Frontal cortex (tissue), 4 donors: ENCODE data around the gene TUBGCP3. TPM values are rescaled to one million over a fixed set of nuclear protein-coding genes. Genes with fewer than 3 reads are reported as not detected.

Experiments
- DNase-seq, 2 donors: peaks; one replicate each; pipeline ENCODE4 v3.0.0; 2012; ENCODE audit warnings: low spot score in 2 of 2
- FAIRE-seq: peaks from 2 replicates; lab custom pipeline; 2012; peaks lifted over from hg19 to GRCh38; lab: Jason Lieb, UNC
- total RNA-seq: library from RNA; depleted of rRNA; stranded (reverse); fragments of >200 nt; gene quantifications from one replicate; pipeline ENCODE4 v1.2.3, GENCODE V29; 2014
- donor health status: control.
- donor health status: control.
- donor health status: control.

Gene TUBGCP3
- total RNA-seq, 1 donor from 2014 or later = 24.1 TPM

DNA sequence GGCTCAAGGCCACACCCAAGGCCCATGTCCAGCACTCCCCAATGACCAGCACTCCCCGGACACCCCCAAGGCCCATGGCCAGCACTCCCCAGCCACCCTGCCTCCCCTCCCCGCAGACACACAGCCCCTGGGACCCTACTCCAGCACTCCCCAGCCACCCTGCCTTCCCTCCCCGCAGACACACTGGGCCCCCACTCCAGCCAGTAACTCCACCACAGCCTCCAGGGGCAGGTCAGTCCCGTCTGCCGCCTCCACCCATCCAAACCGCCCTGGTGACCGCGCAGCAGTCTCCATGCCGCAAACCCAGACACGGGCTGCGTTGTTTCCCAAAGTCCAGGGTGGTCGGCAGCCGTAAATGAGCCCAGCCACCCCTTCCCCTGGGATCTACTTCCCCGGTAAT lies 141.1 kb downstream of the TUBGCP3 start:
- FAIRE-seq (no peak), DNase-seq (no peak)

DNA sequence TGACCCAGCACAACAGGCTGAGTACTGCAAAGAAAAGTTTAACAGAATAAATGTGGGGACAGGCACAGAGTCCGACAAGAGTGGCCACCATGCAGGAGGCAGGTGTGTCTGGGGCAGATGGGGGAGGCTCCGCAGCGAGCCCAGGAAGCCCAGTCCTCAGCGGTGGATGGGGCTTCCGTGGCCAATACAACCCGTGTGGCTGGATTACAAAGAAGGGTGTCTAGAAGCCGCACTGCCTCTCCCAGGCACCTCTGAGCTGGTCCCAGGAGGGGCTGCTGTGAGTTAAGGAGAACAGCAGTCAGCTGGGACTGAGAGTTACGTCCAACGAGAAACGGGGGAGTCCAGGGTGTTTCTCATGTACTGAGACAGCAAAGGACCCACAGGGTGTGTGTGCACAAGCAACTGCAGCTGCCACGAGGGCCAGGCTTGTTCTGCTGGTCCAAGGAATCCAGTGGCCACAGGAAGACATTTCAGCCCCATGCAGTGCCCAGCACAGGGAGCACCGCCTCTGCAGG lies 141.5 kb downstream of the TUBGCP3 start:
- DNase-seq = no peak
- FAIRE-seq = no peak

DNA sequence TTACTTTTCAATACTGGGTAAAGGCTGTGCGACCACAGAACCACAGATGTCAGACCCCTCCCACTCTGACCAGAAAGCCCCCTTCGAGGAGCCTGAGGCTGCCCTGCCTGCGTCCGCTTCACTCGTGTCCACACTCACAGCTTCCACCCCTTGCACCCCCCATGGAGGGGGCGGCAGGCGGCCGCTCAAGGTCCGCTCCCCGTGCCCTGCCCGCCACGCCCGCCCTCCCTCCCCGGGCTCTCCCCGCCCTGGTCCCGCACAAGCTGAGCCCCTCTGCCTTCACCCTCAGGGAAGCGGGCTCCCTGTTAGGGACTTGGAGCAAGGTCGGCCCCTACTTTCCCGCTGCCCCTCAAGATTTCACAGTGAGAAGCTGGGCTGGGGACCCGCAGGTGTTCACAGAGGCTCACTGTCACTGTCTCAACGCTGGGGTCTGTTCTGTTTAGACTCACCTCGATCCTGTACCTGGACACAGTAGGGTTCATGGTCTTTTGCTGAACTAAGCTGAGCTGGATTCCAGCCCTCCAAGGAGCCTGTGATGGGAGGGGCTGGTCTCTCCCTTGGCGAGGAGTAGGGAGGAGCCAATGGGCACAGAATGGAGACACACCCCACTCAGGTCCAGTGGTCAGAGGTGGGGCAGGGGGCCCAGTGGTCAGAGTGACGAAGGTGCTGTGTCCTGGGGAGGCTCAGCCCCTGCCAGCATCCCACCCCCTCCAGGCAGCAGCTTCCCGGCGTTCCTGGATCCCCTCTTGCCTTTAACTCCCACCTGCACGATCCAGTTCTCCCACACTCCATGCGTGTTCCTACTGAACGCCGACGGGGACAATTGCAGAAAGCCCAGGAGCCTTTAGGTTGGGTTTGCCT lies 142.3 kb downstream of the TUBGCP3 start:
- DNase-seq = no peak
- FAIRE-seq = no peak

DNA sequence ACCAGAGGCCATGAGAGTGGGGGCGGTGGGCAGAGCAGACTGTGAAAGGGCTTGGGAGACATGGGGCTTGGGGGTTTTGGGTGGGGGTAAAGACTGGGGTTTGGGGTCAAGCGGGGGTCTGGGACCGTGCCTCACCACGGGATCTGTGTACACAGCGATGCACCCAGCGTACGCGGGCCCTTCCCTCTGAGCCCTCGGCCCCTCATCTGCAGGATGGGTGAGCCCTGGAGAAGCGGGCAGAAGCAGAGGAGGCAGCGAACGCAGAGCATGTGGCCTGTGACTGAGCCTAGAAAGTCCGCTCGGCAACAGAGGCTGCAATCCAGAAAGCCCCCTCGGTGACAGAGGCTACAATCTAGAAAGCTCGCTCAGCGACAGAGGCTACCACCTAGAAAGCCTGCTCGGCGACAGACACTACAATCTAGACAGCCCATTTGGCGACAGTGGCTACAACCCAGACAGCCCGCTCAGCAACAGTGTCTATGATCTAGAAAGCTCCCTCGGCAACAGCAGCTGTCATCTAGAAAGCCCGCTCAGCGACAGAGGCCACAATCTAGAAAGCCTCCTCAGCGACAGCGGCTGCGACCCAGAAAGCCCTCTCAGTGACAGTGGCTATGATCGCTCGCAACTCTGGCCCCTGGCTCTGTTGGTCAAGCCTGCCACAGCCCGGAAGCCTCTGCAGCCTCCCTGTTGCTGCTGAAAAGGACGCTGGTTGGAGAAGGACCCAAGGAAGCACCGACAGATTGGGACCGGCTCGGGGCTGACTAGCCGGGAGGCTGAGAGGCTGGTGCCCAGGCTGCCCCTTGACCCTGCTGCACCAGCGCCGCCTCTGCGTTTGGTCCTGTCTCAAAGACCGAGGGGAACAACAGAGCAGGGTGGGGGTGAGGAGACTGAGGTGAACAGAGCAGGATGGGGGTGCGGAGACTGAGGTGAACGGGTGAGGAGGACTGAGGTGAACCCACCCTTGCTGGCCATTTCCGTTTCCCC lies 143.2 kb downstream of the TUBGCP3 start:
- FAIRE-seq (no peak), DNase-seq (no peak)

DNA sequence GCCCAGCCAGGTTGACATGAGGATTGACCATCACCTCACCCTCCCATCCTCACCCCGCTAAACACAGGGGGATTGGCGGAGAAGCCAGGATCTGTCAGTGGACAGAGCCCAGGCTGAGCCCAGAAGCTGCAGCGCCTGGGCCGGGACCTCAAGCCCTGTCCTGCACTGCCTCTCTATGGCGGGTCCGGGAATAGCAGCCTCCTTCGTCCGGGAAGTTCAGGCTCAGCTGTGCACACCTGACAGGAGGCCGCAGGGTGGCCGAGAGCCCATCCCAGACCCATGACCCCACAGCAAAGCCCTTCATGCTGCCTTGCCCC lies 144.0 kb downstream of the TUBGCP3 start:
- peak; percentile 76 to 85 for DNase-seq
- FAIRE-seq = no peak

DNA sequence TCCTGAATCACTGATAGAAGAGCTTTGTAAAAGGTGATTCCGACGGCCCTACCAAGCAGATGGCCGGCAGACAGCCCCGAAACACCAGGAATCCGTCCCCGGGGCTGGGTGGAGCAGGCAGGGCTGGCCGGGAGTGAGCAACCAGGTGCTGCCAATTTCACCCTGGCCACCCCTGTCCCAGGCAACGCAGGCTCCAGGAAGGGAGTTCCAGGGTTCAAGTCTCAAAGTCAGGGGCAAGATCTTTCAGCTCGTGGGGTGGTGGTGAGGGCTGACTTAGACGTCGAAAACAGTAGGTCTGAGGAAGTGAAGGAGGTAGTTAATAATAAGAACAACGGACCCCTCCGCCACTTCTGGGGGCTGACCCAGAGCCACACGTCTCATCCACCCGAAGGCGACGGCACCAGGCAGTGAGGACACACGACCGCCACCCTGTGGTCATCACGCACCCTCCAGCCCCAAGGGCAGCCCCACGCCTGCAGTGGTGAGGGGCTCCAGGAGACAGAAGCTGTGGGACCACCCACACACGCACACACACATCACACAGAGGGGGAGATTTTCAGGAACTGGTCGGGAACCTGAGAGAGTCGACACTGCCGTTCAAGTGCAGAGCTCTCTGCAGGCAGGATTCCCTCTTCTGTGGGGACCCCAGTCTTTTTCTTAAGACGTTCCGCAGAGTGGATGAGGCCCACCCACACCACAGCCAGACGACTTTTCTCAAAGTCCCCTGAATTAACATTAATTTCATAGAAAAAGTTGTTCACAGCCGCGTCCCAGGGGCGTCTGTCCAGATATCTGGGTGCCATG lies 144.6 kb downstream of the TUBGCP3 start:
- FAIRE-seq (no peak), DNase-seq (no peak)

DNA sequence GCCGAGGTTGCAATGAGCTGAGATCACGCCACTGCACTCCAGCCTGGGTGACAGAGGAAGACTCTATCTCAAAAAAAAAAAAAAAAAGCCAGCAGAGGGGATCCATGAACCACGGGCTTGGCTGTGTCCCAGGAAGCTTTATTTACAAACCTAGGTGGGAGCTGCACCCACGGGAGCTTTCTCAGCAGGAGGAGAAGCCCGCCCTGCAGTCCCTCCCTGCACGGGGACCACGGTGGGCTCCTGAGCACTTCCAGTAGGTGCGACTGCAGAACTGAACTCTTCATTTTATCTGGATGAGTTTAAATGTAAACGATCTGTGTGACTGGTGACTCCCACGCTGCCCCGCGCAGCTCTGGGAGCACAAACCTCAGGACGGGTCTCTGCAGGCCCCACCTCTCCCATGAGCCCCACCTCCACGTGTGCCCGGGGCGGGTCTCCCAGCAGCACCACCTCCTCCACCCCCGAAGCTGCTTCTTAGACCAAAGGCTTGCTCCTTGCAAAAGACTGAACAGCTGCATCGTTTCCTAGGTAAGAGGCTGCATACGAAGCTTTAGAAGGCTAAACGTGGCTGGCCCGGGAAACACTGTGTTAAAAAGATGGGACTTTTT lies 145.4 kb downstream of the TUBGCP3 start:
- no peak for FAIRE-seq
- DNase-seq = no peak

DNA sequence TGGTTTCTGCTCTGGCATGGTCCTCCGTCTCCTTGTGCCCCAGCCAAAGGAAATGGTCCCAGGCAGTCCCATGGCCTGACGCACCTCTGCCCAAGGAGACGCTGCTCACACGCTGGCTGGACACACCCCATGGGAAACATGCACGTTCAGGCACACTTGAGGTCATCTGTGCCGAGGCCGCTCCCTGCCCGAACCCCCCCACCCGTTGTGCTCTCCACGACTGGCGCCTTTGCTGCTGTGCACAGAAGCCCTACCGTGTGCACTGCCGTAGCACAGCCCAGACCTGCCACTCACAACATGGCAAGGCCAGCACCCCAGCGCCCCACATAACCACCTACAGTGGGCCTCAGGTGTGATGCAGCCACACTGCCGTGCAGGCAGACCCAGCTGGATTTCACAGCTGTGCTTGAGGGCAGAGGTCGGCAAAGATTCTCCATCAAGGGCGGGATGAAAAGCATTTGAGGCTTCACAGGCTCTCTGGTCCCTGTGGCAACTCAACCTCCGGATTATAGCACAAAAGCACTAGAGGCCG lies 146.1 kb downstream of the TUBGCP3 start:
- no peak for FAIRE-seq
- DNase-seq = no peak

DNA sequence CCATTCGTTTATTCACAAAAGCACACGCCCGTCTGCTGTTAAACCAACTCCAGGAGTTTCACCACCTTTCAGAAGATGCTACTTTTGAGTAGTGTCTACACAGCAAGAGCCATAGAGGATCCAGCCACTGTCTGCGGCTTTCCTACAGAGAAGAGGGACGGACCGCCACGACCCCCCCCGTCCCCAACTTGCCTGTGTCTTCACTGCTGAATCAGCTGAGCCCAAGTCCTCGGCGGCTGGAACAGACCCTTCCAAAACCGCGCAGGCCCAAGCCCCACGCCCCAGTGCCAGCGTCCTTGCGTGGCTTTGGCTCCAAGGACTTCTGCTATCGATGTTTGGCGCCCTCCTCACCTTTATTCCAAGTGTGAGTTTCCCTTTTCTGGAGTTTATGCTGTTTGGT lies 146.7 kb downstream of the TUBGCP3 start:
- DNase-seq (no peak), FAIRE-seq (no peak)

DNA sequence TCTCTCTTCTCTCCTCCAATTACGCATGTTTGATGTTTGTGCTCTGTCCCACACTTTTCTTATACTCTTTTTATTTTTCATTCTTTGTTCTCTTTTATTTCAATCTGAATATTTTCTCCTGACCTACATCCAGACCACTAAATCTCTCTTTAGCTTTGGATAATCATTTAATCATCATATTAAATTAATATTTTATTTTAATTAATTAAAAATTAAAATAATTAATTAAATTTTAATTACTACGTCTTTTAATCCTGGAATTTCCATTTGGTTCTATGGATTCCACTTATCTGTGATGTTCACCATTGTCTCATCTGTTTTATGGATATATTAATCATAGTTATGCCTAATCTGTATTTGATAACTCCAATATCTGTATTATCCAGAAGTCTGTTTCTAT lies 149.4 kb downstream of the TUBGCP3 start:
- FAIRE-seq (peak; percentile 75), DNase-seq (no peak)

DNA sequence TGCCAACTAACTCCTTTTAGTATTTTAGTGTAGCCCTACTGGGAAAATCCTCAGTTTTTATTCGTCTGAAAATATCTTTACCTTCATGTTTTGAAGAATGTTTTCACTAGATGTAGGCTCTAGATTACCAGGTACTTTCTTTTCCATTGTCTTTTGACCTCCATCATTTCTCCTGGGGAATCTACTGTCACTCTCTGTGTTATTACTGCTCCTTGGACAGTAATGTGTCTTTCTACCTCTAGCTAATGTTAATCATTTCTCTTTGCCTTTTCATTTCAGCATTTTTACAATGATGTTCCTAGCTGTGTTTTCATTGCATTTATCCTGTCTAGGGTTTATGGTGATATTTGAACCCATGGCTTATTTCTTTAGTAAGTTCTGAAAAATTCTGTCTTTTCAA lies 149.9 kb downstream of the TUBGCP3 start:
- FAIRE-seq (no peak), DNase-seq (no peak)

DNA sequence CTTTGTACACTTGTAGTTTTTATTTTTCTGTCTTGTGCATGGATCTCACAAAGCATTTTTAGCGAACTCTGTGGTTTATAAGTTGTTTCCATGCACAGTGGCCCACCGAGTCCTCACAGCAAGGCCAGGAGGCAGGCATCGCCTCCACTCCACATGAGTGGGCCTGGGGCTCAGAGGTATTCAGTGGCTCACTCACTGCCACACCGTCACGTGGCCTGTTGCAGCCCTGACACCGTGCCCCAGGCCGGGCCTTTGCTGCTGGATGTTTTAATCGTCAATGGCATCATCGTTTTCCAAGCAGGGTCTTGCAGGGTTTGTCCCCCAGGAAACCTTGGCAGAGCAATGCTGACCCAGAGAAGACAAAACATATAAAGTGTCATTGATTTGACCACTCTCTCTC lies 152.0 kb downstream of the TUBGCP3 start:
- no peak for DNase-seq
- FAIRE-seq = no peak

Other genes starting within 250 kb of the TUBGCP3 start
- not detected for gene SPACA7, start 211.8 kb downstream of the TUBGCP3 start, total RNA-seq
- gene ATP11A, start 101.9 kb upstream of the TUBGCP3 start, total RNA-seq = 6.9 TPM